Measurements from ENCODE around the gene HOGA1.

HOGA1 gene

DNA sequence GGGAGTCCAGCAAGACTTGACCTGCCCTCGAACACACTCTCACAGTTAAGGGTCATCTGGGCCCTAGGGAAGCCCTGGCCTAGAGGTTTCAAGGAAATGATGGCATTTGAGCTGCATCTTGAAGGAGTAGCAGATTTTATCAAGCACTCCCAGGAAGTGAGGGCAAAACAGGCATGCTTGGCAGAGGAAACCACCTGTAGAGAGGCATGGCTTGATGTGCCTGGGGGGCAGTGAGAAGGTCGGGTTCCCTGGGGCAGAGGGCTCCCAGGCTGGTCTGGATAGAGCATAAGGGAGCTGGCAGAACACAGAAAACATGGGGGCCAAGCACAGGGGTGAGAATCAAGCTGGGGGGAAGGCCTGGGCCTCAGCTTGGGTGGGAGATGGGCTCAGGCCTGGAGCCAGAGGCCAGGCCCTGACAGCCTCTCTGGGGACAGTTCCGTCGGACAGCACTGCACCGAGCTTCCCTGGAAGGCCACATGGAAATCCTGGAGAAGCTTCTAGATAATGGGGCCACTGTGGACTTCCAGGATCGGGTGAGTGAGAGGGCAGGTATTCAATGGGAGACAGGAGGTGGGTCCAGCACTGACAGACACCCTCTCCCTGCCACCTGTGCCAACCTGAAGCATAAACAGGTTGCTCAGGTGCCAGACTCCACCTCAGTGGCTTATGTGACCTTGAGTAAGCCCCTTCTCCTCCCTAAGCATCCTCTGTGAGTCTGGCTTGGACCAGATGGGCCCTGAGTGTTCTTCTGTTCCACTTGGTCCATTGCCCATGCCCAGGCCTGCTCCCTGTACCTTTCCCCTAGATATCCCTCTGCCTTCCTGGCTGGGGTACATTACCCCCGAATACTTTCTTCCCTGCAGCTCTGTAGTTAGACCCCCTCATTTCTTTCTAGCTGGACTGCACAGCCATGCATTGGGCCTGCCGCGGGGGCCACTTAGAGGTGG lies 3.5 kb upstream of the HOGA1 start:
- no peak for DNase-seq

DNA sequence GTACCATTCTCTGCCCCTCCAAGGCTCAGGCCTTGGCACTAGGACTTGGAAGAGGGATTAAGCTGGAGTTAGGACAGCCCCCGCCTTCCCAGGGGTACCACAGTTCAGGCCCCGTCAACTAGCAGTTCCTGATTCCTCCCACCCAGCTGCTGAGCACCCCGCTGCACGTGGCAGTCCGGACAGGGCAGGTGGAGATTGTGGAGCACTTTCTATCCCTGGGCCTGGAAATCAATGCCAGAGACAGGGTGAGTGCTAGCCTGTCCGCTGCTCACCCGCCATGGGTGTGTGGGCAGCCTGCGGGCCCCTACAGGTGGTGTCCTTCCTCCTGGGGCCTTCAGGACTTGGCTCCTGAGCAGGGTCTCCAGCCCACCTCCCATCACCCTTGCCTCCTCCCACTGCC lies 2.0 kb upstream of the HOGA1 start:
- no peak for DNase-seq

DNA sequence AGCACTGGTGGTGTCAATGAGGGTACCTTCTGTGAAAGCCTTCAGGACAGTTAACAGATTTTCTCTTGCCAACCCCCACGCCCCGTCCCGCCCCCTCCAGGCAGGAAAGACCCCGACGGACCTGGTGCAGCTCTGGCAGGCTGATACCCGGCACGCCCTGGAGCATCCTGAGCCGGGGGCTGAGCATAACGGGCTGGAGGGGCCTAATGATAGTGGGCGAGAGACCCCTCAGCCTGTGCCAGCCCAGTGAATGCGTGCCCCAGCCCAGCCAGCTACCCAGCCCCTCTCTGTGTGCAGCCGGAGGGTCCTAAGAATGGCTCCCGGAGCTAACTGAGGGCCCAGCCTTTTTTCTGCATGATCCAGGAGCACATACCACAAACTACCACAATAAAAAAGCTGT lies 713 bp upstream of the HOGA1 start:
- no peak for DNase-seq

DNA sequence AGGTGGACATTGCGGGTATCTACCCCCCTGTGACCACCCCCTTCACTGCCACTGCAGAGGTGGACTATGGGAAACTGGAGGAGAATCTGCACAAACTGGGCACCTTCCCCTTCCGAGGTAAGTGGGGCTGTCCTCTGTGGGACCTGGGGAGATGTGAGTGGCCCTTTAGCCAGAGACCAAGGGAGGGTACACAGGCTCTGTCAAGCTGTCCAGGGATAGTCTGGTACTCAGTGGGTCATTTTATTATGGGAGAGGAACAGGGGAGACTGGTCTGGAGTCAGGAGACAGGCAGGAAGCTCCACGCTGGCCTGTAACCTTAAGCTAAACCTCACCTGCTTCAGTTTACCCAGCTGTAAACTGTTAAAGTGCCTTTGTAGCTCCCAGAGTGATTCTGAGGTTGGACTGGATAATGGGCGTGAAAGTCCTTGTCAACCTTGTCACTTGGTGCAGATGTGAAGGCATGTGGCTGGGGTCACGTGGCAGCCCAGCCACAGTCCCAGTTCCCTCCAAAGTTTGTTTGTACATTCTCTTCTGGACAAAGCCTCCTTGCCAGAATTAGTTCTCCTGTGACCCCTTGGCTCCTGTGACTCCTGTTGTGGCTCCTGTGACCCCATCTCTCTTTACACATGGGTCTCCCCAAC lies 729 bp downstream of the HOGA1 start:
- DNase-seq: no peak

DNA sequence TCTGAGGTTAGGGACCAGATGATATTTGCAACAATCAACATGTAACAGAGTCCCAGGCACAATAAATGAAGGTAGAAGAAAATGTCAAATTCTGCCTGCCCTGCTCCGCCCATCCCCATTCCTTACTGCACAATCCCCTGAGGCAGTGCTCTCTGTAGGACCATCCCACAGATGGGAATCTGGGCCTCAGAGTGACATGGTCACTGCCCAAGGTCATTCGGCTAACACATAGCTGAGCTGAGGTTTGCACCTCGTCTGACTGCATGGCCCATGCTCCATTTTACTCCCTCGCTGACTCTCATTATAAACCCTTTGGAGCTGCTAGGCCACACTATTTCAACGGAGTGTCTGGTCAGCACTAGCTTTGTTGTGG lies 1.2 kb downstream of the HOGA1 start:
- no peak for DNase-seq

DNA sequence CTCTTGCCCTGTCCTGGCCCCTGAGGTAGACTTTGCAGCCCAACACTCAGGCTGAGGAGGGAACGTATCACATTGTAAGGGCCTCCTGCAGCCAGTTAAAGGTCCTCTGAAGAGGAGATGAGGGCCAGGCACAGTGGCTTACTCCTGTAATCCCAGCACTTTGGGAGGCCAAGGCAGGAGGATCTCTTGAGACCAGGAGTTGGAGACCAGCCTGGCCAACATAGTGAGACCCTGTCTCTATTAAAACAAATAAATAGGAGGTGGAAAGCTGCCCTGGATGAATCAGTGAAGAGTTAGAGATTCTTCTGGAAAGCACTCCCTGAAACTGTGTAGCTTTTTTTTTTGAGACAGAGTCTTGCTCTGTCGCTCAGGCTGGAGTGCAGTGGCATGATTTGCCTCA lies 3.0 kb downstream of the HOGA1 start:
- DNase-seq: no peak

DNA sequence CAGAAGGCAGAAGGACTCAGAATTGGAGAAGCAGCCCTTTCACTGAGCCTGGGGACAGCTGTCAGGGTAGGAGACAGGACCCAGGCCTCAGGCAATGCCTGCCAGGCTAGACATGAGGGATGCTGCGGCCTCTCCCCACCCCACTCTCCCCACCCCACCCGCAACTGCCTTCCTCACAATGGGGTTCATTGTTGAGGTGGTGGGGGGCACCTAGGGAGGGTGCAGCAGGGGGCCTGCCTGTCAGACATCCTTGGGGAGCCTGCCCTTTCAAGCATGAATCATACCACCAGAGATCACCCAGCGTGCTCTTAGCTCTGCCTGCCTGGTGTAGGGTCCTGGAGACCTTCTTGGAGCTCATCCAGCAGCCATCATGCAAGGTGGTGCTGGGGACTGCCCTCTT lies 5.3 kb downstream of the HOGA1 start, which contains the start of gene C10orf62:
TSS of gene C10orf62 (plus strand) at position 243 of the 400 bp plus-strand sequence. CDS start 177 bp downstream, outside the sequence.
- no peak for DNase-seq

DNA sequence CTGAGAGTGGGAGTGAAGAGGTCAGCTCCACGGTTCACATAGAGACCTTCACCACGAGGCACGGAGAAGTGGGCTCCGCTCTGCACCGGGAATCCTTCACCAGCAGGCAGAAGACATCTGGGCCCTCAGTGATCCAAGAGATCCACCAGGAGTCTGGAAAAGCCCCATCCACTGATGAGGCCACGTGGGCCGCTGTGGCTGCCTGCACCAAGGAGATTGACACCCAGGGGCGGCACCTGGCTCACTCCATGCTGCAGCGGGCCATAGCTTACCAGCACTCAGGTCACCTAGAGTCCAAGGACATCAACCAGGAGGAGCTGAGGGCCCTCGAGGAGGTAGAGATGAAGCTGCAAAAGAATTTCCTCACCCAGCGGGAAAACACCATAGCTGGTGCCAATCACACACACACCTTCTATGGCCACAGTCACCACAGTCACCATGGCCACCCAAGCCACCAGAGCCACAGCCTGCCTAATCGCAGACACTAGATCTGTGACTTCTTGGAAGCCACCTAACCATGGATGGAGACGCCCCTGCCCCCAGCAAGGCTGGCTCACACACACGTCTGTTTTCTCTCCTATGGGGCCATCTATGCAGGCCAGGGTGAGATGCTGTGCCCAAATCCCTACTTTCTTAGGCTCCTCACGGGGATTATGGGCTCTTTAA lies 6.0 kb downstream of the HOGA1 start:
- DNase-seq: no peak

DNA sequence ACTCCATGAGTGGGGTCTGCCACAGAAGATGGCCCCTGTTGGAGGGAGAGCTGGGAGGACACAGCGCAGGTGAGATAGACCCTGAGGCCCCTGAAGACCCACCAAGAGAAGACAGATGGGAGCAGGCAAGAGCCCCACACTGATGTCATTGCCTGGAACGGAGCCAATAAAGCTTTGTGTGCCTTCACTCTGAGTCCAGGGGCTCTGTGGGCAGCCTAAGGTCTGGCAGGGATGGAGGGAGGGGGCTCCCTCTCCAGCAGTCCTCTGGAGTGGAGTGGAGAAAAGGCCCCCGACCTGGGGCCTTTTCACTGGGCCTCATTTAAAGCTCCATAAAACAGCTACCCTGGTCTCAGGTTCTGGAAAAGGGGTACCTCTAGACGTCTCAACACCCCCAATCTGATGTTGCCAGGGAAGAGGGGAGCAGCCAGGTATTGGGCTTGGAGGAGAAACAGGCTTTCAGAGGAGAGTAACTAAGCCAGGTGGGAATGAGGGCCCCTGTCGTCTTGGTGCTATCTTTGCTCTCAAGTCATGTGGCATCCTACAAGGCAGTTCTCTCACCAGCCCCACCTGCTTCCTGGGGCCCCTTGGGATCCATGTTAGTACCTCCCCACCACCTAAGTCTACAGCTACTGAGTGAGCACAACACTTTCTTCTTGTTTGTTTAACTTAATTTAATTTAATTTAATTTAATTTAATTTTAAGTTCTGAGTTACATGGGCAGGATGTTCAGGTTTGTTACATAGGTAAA lies 6.7 kb downstream of the HOGA1 start:
- DNase-seq: no peak

DNA sequence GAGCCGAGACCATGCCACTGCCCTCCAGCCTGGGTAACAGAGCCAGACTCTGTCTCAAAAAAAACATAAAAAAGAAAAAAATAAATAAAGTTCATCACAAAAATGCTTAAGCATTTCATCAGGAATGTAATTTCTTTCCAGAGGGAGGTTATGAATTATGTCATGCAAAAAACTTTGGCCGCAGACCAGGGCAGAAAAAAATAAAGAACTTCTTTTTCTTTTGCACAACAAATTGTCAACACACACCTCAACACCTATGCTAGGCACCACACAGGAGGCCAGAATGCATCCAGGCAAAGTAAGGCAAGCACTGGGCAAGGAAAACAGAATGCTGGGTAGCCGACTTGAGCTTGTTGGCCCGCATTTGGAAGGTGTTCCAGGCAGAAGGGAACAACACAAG lies 9.2 kb downstream of the HOGA1 start:
- DNase-seq: no peak

DNA sequence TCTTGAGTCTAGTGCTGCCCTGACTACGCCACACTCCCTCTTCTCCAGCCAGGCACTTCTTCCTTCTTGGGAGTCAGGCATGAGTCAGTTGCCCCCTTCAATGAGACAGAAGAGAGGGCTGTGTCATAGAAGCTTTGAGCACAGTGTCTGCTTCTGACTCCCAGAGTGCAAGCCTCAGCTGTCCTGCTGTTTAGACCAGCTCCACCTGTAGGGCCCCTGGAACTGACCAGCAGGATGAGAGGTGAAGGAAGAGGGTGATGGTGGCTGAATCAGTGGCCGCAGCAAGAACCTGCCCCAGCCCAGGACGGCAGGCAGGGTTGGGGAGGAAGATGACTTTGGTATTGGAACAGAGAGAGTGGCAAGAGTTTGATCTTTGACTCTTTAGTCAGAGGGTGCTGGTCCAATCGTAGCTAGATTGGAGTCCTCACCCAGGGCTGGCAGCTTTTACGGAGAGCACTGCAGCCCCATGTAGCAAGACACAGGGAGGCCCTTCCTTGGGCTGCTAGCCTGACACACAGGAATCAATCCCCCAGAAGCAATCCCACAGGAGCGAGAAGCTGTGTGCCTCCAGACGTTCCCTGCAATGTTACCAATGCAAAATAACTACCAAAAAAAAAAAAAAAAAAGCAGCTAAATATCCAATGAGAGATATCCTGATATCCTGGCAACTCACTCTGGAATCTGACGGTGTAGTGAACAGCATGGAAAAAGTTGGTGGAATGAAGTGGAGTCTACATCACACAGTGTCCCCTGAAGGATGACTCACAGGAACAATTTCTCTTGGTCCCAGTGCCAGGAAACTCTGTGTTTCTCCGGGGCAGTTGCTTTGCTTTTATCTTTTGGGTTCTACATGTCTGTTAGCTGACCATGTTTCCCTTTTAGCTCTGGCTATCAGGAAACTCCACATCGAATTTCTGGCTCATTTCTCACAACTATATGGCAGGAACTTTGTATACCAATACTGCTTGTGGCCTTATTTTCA lies 12.2 kb downstream of the HOGA1 start:
- no peak for DNase-seq

DNA sequence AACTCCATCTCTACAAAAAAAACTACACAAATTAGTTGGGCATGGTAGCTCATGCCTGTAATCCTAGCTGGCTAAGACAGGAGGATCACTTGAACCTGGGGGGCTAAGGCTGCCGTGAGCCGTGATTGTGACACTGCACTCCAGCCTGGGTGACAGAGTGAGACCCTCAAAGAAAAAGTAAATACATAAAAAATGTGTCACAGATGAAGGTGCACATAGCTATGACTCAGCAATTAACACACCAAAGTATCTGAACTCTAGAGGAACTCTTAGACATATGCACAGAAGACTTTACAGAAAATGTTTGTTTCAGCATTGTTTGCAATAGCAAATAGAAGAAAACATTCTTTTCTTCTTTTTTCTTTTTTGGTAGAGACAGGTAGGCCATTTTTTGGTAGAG lies 13.6 kb downstream of the HOGA1 start:
- no peak for DNase-seq

DNA sequence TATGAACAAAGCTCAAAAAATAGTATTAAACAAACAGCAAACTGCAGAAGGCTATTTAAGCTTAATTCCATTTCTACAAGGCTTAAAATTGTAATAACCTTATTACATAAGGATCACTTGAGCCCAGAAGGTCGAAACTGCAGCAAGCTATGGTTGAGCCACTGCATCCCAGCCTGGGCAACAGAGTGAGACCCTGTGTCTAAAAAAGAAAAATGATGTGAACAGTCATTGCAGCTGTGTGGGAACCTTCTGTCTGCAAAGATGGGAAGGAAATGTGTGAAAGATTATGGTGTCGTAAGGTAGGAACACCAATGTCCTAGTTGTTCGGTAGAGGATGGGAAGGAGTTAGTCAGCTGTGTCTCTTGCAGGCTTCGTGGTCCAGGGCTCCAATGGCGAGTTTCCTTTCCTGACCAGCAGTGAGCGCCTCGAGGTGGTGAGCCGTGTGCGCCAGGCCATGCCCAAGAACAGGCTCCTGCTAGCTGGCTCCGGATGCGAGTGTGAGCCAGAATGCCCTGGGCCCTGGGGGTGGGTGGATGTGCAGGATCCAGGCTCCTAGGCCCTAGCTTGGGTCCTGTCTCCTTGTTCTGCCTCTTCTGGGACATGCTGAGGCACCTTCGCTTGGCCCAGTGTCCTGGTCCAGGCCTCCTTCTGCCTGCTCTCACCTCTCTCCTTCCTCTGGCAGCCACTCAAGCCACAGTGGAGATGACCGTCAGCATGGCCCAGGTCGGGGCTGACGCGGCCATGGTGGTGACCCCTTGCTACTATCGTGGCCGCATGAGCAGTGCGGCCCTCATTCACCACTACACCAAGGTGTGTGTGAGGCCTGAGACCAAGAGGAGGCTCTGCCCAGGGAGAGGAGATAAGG lies 14.4 kb downstream of the HOGA1 start:
- no peak for DNase-seq

DNA sequence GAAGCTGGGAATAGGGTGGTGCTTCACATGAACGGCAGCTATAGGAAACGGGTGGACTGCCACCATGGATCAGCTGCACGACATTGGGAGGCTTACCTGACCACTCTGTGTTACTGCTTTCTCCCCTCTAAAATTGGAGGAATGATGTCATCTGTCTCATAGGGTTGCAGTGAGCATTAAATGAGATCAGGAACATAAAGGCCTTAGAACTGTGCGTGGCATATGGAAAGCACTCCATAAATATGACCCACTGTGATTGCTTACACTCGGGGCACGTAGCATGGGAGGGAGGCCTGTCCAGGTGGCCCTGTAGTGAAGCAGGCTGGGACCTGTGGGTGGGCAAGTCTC lies 15.1 kb downstream of the HOGA1 start:
- no peak for DNase-seq

DNA sequence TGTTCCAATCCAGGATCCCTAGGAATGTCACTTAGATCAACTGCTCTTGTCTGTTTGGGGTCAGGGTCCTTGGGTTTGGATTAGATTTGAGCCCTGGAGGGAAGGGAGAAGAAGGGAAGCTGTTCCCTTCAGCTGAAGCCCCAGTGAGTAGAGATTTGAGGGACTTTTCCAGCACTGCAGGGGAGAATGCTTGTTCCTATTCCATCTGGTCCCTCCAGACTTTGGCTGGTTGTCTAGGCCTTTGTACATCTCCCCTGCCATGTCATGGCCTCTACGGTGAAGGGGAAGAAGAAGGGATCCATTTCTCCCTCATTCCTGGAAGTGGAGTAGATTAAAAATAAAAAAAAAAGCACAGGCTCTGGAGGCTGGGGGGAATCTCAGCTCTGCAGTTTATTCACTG lies 16.4 kb downstream of the HOGA1 start:
- no peak for DNase-seq

DNA sequence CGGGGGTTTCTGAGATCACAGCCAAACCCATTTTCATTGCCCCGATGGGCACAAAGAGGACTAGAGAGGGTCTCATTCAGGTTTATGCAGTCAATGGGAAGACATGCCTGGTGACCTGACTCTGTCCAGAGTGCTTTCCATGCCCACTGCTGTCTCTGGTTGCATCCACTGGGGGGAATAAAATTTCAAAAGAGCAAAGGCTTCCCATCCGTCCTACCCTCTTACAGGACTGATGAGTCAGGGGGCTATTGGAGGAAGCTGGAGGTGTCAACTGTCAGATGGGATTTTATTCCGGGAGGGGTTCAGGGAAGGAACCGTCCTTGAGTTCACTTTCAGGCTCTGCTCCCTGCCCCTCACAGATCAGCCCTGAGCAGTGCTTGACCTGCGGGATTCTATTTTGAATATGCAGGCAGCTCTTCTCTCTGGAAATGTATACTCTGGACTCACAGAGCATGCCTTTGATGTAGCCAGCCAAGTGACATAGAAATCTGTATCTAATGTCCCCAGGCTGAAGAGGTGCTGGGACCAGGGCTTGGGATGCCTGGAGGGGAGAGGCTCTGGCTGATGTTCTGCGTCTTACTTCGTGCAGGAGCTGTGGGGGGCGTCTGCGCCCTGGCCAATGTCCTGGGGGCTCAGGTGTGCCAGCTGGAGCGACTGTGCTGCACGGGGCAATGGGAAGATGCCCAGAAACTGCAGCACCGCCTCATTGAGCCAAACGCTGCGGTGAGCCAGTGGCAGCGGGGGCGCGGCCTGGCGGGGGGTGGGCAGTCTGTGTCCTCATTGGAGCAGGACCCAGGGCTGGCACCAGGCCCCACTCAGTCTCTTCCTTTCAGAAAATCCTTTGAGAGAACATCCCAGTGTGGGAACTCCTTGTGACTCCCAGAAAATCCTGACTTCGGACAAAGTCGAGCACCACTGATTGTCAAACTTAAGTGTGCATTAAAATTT lies 17.4 kb downstream of the HOGA1 start:
- no peak for DNase-seq

DNA sequence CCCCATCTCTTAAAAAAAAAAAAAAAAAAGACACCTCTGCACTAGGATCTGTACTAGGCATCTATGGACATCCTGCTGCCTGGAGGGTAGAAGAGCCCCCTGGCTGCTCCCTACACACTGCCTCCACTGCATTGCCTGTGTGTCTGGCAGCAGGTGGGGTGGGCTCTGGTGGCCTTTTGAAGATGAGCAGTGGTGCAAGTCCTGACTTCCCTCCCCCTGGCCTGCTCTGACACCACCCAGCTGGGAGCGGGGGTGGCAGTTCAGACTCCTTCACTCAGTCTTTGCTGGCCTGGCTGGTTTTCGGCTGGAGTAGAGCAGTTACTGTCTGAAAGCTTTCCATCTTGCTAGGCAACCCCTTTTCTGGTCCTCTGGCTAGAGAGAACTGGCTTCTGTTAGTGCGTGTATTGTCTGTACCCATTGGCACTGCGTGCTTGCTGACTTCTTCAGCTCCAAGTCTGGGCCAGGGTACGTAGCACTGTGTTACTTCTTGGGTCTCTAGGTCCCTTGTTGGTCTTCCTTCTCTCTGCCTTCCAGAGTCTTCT lies 23.0 kb downstream of the HOGA1 start:
- no peak for DNase-seq

DNA sequence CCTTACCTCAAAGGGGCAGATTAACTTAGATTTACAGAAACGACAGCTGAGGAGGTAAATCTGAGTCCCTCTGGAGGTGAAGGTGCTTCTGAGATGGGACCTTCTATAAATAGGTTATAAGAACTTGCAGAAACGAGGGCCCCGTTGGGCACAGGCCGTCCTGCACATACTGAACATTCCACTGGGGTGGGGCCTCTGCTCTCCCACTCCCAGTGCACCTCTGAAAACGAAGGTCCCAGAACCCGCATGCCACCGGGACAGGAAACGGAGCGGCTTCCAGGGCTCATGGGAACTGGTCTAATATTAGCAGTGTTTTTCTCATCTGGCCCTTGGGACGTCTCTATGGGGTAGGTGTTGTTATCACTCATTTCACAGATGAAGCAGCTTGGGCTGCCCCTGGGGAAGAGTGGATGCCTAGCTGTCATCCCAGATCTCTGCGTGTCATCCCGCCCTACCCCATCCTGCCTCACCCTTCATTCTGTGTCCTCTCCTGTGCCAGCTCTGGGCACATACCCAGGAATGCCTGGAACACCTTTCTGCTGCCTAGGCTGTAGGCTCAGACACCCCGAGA lies 24.9 kb downstream of the HOGA1 start:
- DNase-seq: no peak

DNA sequence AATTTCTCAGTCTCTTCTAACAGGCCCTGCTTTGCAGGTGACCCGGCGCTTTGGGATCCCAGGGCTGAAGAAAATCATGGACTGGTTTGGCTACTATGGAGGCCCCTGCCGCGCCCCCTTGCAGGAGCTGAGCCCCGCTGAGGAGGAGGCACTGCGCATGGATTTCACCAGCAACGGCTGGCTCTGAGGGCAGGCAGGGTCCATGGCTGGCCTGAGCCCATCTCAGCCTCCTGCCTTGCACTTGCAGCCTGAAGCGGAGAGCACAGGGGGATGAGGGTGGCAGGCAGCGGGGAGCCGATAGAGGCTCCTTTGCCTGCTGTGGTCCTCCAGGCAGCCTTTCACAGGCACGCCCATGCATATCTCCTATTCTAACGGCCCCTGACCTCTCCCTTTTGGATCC lies 27.3 kb downstream of the HOGA1 start:
- DNase-seq: no peak

Measured in T-helper 9 cell (primary cell).